A549 (cell line): Measurements from ENCODE around the gene SHD. TPM values are rescaled to one million over a fixed set of nuclear protein-coding genes. Genes with fewer than 3 reads are reported as not detected.

Experiments
- ATAC-seq, 2 experiments: fragments of 200-7000 bp in 1 of 2; fragments of >200 bp in 1 of 2; cut with Nextera tagmentation in 1 of 2; cut with Tn5 transposase in 1 of 2; 3 replicates each; pipeline versions ENCODE4 v1.8.0 to v1.9.1; 2018 to 2020; ENCODE audit warnings: mild to moderate bottlenecking in 1 of 2, moderate library complexity in 1 of 2
- CTCF ChIA-PET: fragments of 300-600 bp; sonication (Branson Sonifier 250); formaldehyde crosslinking; extraction: SDS; loops from one replicate; lab custom pipeline; 2021; ENCODE audit warnings: antibody characterized with exemption, inconsistent platforms; lab: Yijun Ruan, JAX
- POLR2A ChIA-PET: fragments of 350-600 bp; formaldehyde crosslinking; extraction: SDS; loops from one replicate; lab custom pipeline; 2021; ENCODE audit warnings: antibody characterized with exemption, inconsistent platforms; lab: Yijun Ruan, JAX
- DNase-seq, 2 experiments: peaks; one replicate each; pipeline versions ENCODE4 v3.0.0 to v3.0.0-alpha.2; 2011 to 2016; ENCODE audit warnings: low read depth in 1 of 2, low spot score in 1 of 2
- FAIRE-seq: peaks from 2 replicates; lab custom pipeline; 2011; peaks lifted over from hg19 to GRCh38; lab: Jason Lieb, UNC
- H3K27ac ChIP-seq, 2 experiments: fragments of >200 bp; sonication (Bioruptor Twin); formaldehyde crosslinking; 3 replicates each; pipeline ENCODE4 v1.5.1; 2016 to 2017
- H3K4me1 ChIP-seq: fragments of >200 bp; sonication (Bioruptor Twin); formaldehyde crosslinking; 3 replicates; pipeline ENCODE4 v1.6.1; 2016
- H3K4me2 ChIP-seq: fragments of >200 bp; sonication (Bioruptor Twin); formaldehyde crosslinking; 3 replicates; pipeline ENCODE4 v1.6.1; 2016
- H3K4me3 ChIP-seq: fragments of >200 bp; sonication (Bioruptor Twin); formaldehyde crosslinking; 3 replicates; pipeline ENCODE4 v1.5.1; 2016
- H3K9me3 ChIP-seq: fragments of >200 bp; sonication (Bioruptor Twin); formaldehyde crosslinking; 3 replicates; pipeline ENCODE4 v1.6.1; 2016
- BHLHE40 ChIP-seq: IDR thresholded peaks from 2 replicates; pipeline ENCODE4 v1.6.1; 2012; ENCODE audit warnings: low read depth, low read length, inconsistent platforms
- CHD2 ChIP-seq: fragments of 150-350 bp; IDR thresholded peaks from 2 replicates; pipeline ENCODE4 v1.6.1; 2014; ENCODE audit warnings: low read length; ENCODE audit not compliant: partially characterized antibody
- EHMT2 ChIP-seq: fragments of 200-600 bp; sonication (generic); IDR thresholded peaks from 2 replicates; pipeline ENCODE4 v1.6.1; 2016; ENCODE audit warnings: antibody characterized with exemption, low read depth, mild to moderate bottlenecking, moderate library complexity
- EP300 ChIP-seq, 2 experiments: fragments of >200 bp; sonication (Bioruptor Twin); formaldehyde crosslinking; IDR thresholded peaks; 2 replicates in 1 of 2; 3 replicates in 1 of 2; pipeline ENCODE4 v1.6.1; 2016 to 2017
- FOXS1 ChIP-seq: fragments of 250-450 bp; sonication (Bioruptor Pico); IDR thresholded peaks from 2 replicates; pipeline ENCODE4 v1.5.0; 2020; ENCODE audit warnings: mild to moderate bottlenecking, moderate library complexity
- GATA3 ChIP-seq: IDR thresholded peaks from 2 replicates; pipeline ENCODE4 v1.6.1; 2012; ENCODE audit warnings: borderline replicate concordance
- HDAC2 ChIP-seq: fragments of 200-600 bp; sonication (generic); IDR thresholded peaks from 2 replicates; pipeline ENCODE4 v1.6.1; 2016
- HOXB13 ChIP-seq: fragments of 250-450 bp; sonication (Bioruptor Pico); IDR thresholded peaks from 2 replicates; pipeline ENCODE4 v1.5.0; 2020; ENCODE audit warnings: low read depth, mild to moderate bottlenecking, moderate library complexity
- JUNB ChIP-seq: fragments of >200 bp; sonication (Bioruptor Twin); formaldehyde crosslinking; IDR thresholded peaks from 2 replicates; pipeline ENCODE4 v1.6.1; 2016
- KDM5A ChIP-seq: fragments of 200-600 bp; sonication (generic); IDR thresholded peaks from 2 replicates; pipeline ENCODE4 v1.6.1; 2016; ENCODE audit warnings: antibody characterized with exemption, mild to moderate bottlenecking
- NPAS2 ChIP-seq: fragments of 250-450 bp; sonication (Bioruptor Pico); IDR thresholded peaks from 2 replicates; pipeline ENCODE4 v1.8.0; 2022; ENCODE audit warnings: mild to moderate bottlenecking, moderate library complexity, borderline replicate concordance
- POLR2AphosphoS2 ChIP-seq: conservative IDR thresholded peaks from 2 replicates; pipeline ENCODE4 v1.6.1; 2012; ENCODE audit warnings: low read length, improper control_type of control experiment, inconsistent platforms
- SMC3 ChIP-seq: fragments of >200 bp; sonication (Bioruptor Twin); formaldehyde crosslinking; IDR thresholded peaks from 3 replicates; pipeline ENCODE4 v1.6.1; 2018; ENCODE audit warnings: inconsistent platforms
- SREBF2 ChIP-seq: fragments of 450-650 bp; IDR thresholded peaks from 2 replicates; pipeline ENCODE4 v1.6.1; 2014; ENCODE audit warnings: mild to moderate bottlenecking, moderate library complexity
- ZFP36 ChIP-seq: fragments of 450-650 bp; IDR thresholded peaks from 2 replicates; pipeline ENCODE4 v1.6.1; 2014; ENCODE audit warnings: borderline replicate concordance; ENCODE audit not compliant: partially characterized antibody
- ZNF302 ChIP-seq: fragments of 250-450 bp; sonication (Bioruptor Pico); IDR thresholded peaks from 2 replicates; pipeline ENCODE4 v1.9.0; 2021; ENCODE audit warnings: inconsistent platforms, mild to moderate bottlenecking, moderate library complexity
- ZSCAN20 ChIP-seq: fragments of 250-450 bp; sonication (Bioruptor Pico); IDR thresholded peaks from 2 replicates; pipeline ENCODE4 v1.8.0; 2022; ENCODE audit warnings: mild to moderate bottlenecking, moderate library complexity
- WGBS: methylation state at CpG from one replicate; pipeline ENCODE4 v1.1.6; 2017; ENCODE audit errors: missing lambda C conversion rate; 5-methylcytosine and 5-hydroxymethylcytosine counted together
- polyA plus RNA-seq, 4 experiments: library from polyadenylated mRNA; depleted of rRNA in 3 of 4; stranded (reverse); fragments of >200 nt; fragmentation: RNase III in 1 of 4; extraction: RNeasy Plus Mini Kit Qiagen cat#74134 plus additional on column Dnase treatment in 1 of 4; gene quantifications; 2 replicates in 3 of 4; 3 replicates in 1 of 4; pipeline ENCODE4 v1.2.3, GENCODE V29; 2011 to 2017
- TF ChIP-seq, protein P1 (sequence below): fragments of 150-350 bp; IDR thresholded peaks from 2 replicates; pipeline ENCODE4 v1.6.1; 2014; ENCODE audit warnings: low read depth, mild to moderate bottlenecking, low read length
- TF ChIP-seq, protein P2 (sequence below): IDR thresholded peaks from 2 replicates; pipeline ENCODE4 v1.6.1; 2012
- TF ChIP-seq, protein P3 (sequence below): fragments of 450-650 bp; IDR thresholded peaks from 2 replicates; pipeline ENCODE4 v1.6.1; 2014; ENCODE audit warnings: antibody characterized with exemption
- TF ChIP-seq, protein P4 (sequence below): IDR thresholded peaks from 2 replicates; pipeline ENCODE4 v1.6.1; 2012

The SHD gene
- polyA plus RNA-seq, 2 of the 4 experiments (the other 2 are of a cell fraction): 0.08 TPM; not detected in 1

DNA sequence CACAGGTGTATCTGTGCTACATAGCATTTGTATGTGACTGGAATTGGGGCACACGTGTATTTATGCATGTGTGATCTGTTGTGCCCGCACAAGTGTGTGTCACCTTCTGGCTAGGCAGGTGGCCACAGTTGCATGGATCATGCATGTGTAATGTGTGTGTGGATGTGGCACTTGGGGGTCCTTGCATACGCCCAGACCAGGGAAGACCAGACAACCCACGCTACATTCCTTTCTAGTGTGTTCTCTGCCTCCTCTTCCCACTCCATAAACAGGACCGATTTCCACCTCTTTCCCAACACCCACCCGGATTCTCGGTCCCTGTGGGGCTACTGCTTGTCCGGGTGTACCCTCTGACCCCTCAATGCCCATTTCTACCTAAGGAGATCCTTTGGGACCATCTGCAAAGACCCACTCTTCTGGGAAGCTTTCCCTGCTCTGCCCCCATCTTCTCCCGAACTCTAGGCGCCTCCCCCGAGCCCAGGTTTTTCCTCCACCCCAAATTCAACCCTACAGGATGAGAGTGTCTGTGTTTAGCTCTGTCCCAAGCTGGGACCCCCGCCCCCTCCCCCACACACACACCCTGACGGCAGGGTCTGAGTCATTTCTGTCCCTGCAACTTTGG lies 47.3 kb downstream of the SHD start (continued):
- TF ChIP-seq, protein P1, sequence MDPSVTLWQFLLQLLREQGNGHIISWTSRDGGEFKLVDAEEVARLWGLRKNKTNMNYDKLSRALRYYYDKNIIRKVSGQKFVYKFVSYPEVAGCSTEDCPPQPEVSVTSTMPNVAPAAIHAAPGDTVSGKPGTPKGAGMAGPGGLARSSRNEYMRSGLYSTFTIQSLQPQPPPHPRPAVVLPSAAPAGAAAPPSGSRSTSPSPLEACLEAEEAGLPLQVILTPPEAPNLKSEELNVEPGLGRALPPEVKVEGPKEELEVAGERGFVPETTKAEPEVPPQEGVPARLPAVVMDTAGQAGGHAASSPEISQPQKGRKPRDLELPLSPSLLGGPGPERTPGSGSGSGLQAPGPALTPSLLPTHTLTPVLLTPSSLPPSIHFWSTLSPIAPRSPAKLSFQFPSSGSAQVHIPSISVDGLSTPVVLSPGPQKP: no peak
- TF ChIP-seq, all 56 proteins: peak for 0

DNA sequence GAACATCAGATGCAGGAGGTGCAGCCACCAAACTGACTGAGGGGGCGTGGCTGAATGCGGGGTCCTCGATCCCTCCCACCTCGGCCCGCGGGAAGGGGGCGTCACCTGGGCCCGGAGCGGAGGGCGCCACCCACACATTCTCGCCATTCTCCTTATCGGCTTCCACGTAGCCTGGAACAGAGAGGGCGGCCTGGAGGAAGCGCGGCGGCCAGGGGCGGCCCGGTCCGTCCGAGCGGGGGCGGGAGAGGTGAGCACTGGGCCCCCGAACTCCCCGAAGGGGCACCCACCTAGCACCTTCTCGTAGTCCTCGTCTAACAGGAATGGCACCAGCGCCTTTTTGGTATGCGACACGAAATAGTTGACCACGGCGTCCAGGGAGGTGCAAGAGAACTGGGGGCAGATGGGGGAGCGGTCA lies 47.8 kb downstream of the SHD start:
- ChIA-PET CTCF (interaction anchor here (0.6 kb wide), 1 partner anchor 80 kb away, joined by 3 read pairs; no protein-coding TSS in a partner anchor), POLR2A (no interaction called here)
- ATAC-seq: no peak
- Histone ChIP-seq H3K4me2 (no peak overlapping the region), H3K4me1 (no peaks in the 10 kb centered on the region), H3K9me3 (no peaks in the 10 kb centered on the region), H3K4me3 (no peak overlapping the region), H3K27ac (no peak overlapping the region)
- TF ChIP-seq JUNB: no peak
- 67% methylated on average over 28 of the region's 33 CpGs for WGBS
- FAIRE-seq: no peak
- no peak for DNase-seq

DNA sequence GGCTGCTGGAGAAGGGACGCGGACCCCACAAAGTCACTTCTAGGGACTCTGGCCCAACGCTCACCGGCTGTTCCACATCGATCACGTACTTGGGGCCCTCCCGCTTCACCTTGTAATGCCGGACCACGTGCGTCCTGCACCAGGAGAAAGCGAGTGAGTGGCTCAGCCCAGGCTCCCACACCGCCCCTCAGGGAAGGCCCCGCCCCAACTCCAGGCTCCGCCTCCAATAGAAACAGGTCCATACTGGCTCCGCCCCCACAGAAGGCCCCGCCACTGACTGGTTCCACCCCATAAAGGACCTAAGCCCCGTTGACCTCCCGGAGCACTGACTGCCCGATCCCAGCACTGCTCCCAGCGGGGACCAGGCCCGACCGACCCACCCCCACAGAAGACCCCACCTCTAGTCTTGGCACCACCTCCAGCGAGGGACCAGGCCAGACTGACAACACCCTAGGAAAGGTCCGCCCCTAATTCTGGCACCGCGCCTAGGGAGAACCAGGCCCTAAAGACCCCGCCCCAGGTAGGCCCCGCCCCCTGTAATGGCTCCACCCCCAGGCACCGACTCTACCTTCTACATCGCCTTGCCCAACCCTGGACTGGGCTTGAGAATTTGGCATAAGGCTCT lies 48.3 kb downstream of the SHD start:
- 84% methylated on average over 14 of the region's 30 CpGs for WGBS
- no peak for FAIRE-seq
- peak in 1 of 2 experiments; percentile 33 for DNase-seq
- POLR2A ChIA-PET: no interaction called here
- no peak overlapping the region for H3K4me3 ChIP-seq
- CTCF ChIA-PET: no interaction called here
- peak; percentile 35 to 62; a peak in 3 of 6 replicates for ATAC-seq
- no peak overlapping the region for H3K27ac ChIP-seq
- H3K4me1 ChIP-seq: no peaks in the 10 kb centered on the region
- H3K4me2 ChIP-seq: no peak overlapping the region
- TF ChIP-seq CHD2: no peak
- H3K9me3 ChIP-seq: no peaks in the 10 kb centered on the region

DNA sequence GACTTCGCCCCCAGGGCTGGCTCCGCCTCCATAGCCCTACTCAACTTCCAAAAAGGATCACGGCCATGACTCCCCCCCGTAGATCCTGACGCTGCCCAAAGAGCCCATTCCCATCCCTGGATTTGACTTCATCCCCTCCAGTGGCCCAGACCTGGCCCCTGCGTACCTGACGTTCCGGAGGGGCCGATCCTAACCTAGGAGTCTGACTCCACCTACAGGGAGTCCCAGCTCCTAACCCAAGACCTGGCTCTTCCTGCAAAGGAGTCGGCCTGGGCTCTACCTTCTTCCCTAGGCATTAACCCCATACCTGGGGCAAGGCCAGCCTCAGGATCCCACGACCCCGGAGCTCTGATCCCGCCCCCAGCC lies 48.8 kb downstream of the SHD start:
- no peak for FAIRE-seq
- no peak overlapping the region for H3K4me2 ChIP-seq
- CTCF ChIA-PET: interaction anchor here (0.8 kb wide), 1 partner anchor 124 kb away, joined by 3 read pairs; no protein-coding TSS in a partner anchor

More for the DNA sequence above, 48.8 kb downstream of the SHD start:
- 95% methylated on average over 6 of the region's 13 CpGs for WGBS
- no peaks in the 10 kb centered on the region for H3K4me1 ChIP-seq
- no peaks in the 10 kb centered on the region for H3K9me3 ChIP-seq
- no peak overlapping the region for H3K27ac ChIP-seq
- DNase-seq (no peak), ATAC-seq (peak in 1 of 2 experiments; percentile 7; a peak in 2 of 6 replicates)
- TF ChIP-seq GATA3 (no peak), JUNB (no peak), SMC3 (no peak), SREBF2 (no peak), BHLHE40 (no peak), FOXS1 (CRISPR knock-in tag) (no peak), POLR2AphosphoS2 (no peak), CHD2 (no peak), EP300 (IDR thresholded peaks at IDR 0.05) (no peak), HDAC2 (no peak), ZSCAN20 (CRISPR knock-in tag) (no peak), HOXB13 (CRISPR knock-in tag) (no peak), KDM5A (no peak), ZNF302 (CRISPR knock-in tag) (no peak), EHMT2 (no peak), NPAS2 (CRISPR knock-in tag) (no peak), ZFP36 (no peak)
- TF ChIP-seq, protein P2, sequence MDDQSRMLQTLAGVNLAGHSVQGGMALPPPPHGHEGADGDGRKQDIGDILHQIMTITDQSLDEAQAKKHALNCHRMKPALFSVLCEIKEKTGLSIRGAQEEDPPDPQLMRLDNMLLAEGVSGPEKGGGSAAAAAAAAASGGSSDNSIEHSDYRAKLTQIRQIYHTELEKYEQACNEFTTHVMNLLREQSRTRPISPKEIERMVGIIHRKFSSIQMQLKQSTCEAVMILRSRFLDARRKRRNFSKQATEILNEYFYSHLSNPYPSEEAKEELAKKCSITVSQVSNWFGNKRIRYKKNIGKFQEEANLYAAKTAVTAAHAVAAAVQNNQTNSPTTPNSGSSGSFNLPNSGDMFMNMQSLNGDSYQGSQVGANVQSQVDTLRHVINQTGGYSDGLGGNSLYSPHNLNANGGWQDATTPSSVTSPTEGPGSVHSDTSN: no peak
- TF ChIP-seq, protein P3, sequence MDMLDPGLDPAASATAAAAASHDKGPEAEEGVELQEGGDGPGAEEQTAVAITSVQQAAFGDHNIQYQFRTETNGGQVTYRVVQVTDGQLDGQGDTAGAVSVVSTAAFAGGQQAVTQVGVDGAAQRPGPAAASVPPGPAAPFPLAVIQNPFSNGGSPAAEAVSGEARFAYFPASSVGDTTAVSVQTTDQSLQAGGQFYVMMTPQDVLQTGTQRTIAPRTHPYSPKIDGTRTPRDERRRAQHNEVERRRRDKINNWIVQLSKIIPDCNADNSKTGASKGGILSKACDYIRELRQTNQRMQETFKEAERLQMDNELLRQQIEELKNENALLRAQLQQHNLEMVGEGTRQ: no peak
- TF ChIP-seq, protein P4, sequence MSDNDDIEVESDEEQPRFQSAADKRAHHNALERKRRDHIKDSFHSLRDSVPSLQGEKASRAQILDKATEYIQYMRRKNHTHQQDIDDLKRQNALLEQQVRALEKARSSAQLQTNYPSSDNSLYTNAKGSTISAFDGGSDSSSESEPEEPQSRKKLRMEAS: no peak
- H3K4me3 ChIP-seq: no peak overlapping the region
- POLR2A ChIA-PET: no interaction called here
